Measurements from ENCODE around the gene HOXA3. TPM values are rescaled to one million over a fixed set of nuclear protein-coding genes. Genes with fewer than 3 reads are reported as not detected.

The HOXA3 gene
- total RNA-seq, 1 donor: 2.3 TPM

Small RNAs within 50 kb of the gene (small RNA-seq; reads per million reads assigned to genes)
- gene AC004080.5 (ENCODE audit: low replicate concordance): not detected
- gene RF01977 (ENCODE audit: low replicate concordance): not detected
- not detected for gene RF02140 (ENCODE audit: low replicate concordance)
- gene RF02141 (ENCODE audit: low replicate concordance): not detected

Other genes starting within 250 kb of the HOXA3 start
- 0.14 TPM in 1 of 2 replicates, not detected in the other for gene HOXA1, start 56.6 kb downstream of the HOXA3 start, total RNA-seq
- under 0.01 and 0.43 TPM in 2 replicates for gene HOXA2, start 49.9 kb downstream of the HOXA3 start, total RNA-seq
- gene HOXA4, start 21.8 kb downstream of the HOXA3 start, total RNA-seq: 0.29 TPM in 1 of 2 replicates, not detected in the other
- under 0.01 and 3.4 TPM in 2 replicates for gene HOXA5, start 8.9 kb downstream of the HOXA3 start, total RNA-seq
- 0.22 and 4.3 TPM in 2 replicates for gene HOXA6, start 4.8 kb downstream of the HOXA3 start, total RNA-seq
- gene HOXA7, start 4.1 kb upstream of the HOXA3 start, total RNA-seq: 0.44 and 1.0 TPM in 2 replicates
- gene HOXA9, start 13.0 kb upstream of the HOXA3 start, total RNA-seq: 14.2 and 23.2 TPM in 2 replicates
- 15.5 and 23.3 TPM in 2 replicates for gene HOXA10, start 21.7 kb upstream of the HOXA3 start, total RNA-seq
- gene HOXA11, start 32.6 kb upstream of the HOXA3 start, total RNA-seq: 17.8 and 24.3 TPM in 2 replicates
- 4.0 and 6.8 TPM in 2 replicates for gene HOXA13, start 47.5 kb upstream of the HOXA3 start, total RNA-seq
- gene EVX1, start 90.2 kb upstream of the HOXA3 start, total RNA-seq: not detected in 2 replicates